Endometrial microvascular endothelial cells (primary cell): ENCODE data around the gene WDR31. TPM values are rescaled to one million over a fixed set of nuclear protein-coding genes. Genes with fewer than 3 reads are reported as not detected.

Experiments used
- in situ Hi-C: cut with HindIII; loops from 2 replicates; pipeline ENCODE4 v1.10.0; 2017; ENCODE audit warnings: low sequenced_read_pairs, low pct_unique_long_range_greater_than_20kb; ENCODE audit errors: inconsistent ontology term
- total RNA-seq: library from RNA; depleted of rRNA; stranded (reverse); fragments of >200 nt; gene quantifications from one replicate; pipeline ENCODE4 v1.2.3, GENCODE V29; 2015; ENCODE audit errors: inconsistent ontology term

Gene WDR31
- total RNA-seq, 1 donor from 2014 or later = not detected

GRCh38 chr9:113267911-113268566, 72.0 kb downstream of the WDR31 start:
- in situ Hi-C loops = no loop called here

GRCh38 chr9:113266174-113266573, 73.9 kb downstream of the WDR31 start:
- in situ Hi-C loops = no loop called here

Other genes with a start within 250 kb of the WDR31 start
- gene SLC31A2, start 189.3 kb downstream of the WDR31 start, total RNA-seq = 4.4 TPM
- gene FKBP15, start 119.0 kb downstream of the WDR31 start, total RNA-seq = 21.1 TPM
- 17.2 TPM for gene SLC31A1, start 118.7 kb downstream of the WDR31 start, total RNA-seq
- gene CDC26, start 64.7 kb downstream of the WDR31 start, total RNA-seq = 38.0 TPM
- 33.1 TPM for gene PRPF4, start 64.6 kb downstream of the WDR31 start, total RNA-seq
- not detected for gene RNF183, start 36.9 kb downstream of the WDR31 start, total RNA-seq
- not detected for gene BSPRY, start 9.3 kb upstream of the WDR31 start, total RNA-seq
- gene HDHD3, start 36.7 kb upstream of the WDR31 start, total RNA-seq = 5.9 TPM
- 9.6 TPM for gene ALAD, start 61.0 kb upstream of the WDR31 start, total RNA-seq
- gene POLE3, start 70.4 kb upstream of the WDR31 start, total RNA-seq = 78.8 TPM
- gene C9orf43, start 70.5 kb upstream of the WDR31 start, total RNA-seq = 0.09 TPM
- 106 TPM for gene RGS3, start 123.5 kb upstream of the WDR31 start, total RNA-seq